Mesenchymal stem cell (in vitro differentiated cells and primary cell): ENCODE results near the gene JAKMIP2.

Source experiments
- DNase-seq: peaks from one replicate; pipeline ENCODE4 v3.0.0-alpha.2; 2013
- H2AFZ ChIP-seq: one replicate; pipeline ENCODE4 v1.6.1; 2013; ENCODE audit warnings: low read depth, mild to moderate bottlenecking, control low read depth, inconsistent platforms, low read length, moderate library complexity
- H2AK5ac ChIP-seq: 2 replicates; pipeline ENCODE4 v1.6.1; 2013; ENCODE audit warnings: low read length, moderate library complexity, mild to moderate bottlenecking, inconsistent platforms; ENCODE audit not compliant: severe bottlenecking
- H2BK120ac ChIP-seq: one replicate; pipeline ENCODE4 v1.6.1; 2013; ENCODE audit warnings: low read depth, mild to moderate bottlenecking, inconsistent platforms, low read length, moderate library complexity
- H2BK12ac ChIP-seq, 2 experiments: one replicate each; pipeline ENCODE4 v1.6.1; 2013; ENCODE audit warnings: inconsistent platforms in 2 of 2, low read length in 2 of 2, mild to moderate bottlenecking in 2 of 2, moderate library complexity in 2 of 2, control low read depth in 1 of 2
- H2BK15ac ChIP-seq: one replicate; pipeline ENCODE4 v1.6.1; 2013; ENCODE audit warnings: mild to moderate bottlenecking, low read depth, inconsistent platforms; ENCODE audit not compliant: poor library complexity, severe bottlenecking
- H2BK5ac ChIP-seq: 2 replicates; pipeline ENCODE4 v1.6.1; 2013; ENCODE audit warnings: low read depth, mild to moderate bottlenecking, low read length, control low read depth, inconsistent platforms; ENCODE audit not compliant: poor library complexity, severe bottlenecking
- H3K14ac ChIP-seq, 2 experiments: one replicate each; pipeline ENCODE4 v1.6.1; 2013; ENCODE audit warnings: inconsistent platforms in 2 of 2, low read length in 2 of 2, control low read depth in 1 of 2, mild to moderate bottlenecking in 1 of 2, moderate library complexity in 1 of 2
- H3K18ac ChIP-seq, 2 experiments: one replicate each; pipeline ENCODE4 v1.6.1; 2013; ENCODE audit warnings: inconsistent platforms in 2 of 2, low read length in 2 of 2, control low read depth in 1 of 2, low read depth in 1 of 2, mild to moderate bottlenecking in 1 of 2
- H3K23ac ChIP-seq, 2 experiments: one replicate each; pipeline ENCODE4 v1.6.1; 2013; ENCODE audit warnings: inconsistent platforms in 2 of 2, low read length in 2 of 2, mild to moderate bottlenecking in 2 of 2, moderate library complexity in 2 of 2, control low read depth in 1 of 2
- H3K27ac ChIP-seq: 2 replicates; pipeline ENCODE4 v1.5.1; 2013; ENCODE audit warnings: mild to moderate bottlenecking, moderate library complexity, low read length, control low read depth, inconsistent platforms; ENCODE audit not compliant: poor library complexity, severe bottlenecking
- H3K27me3 ChIP-seq, 2 experiments: 2 replicates each; pipeline versions ENCODE4 v1.6.1 to v1.7.0; 2013; ENCODE audit warnings: low read length in 2 of 2, mild to moderate bottlenecking in 2 of 2, moderate library complexity in 2 of 2, control low read depth in 1 of 2, inconsistent platforms in 1 of 2; ENCODE audit not compliant: control insufficient read depth in 1 of 2, insufficient read depth in 1 of 2
- H3K36me3 ChIP-seq, 2 experiments: 2 replicates each; pipeline versions ENCODE4 v1.6.1 to v1.7.0; 2013; ENCODE audit warnings: low read length in 2 of 2, control low read depth in 1 of 2, inconsistent platforms in 1 of 2, low read depth in 1 of 2, mild to moderate bottlenecking in 1 of 2; ENCODE audit not compliant: insufficient read depth in 2 of 2, control insufficient read depth in 1 of 2
- H3K4ac ChIP-seq, 2 experiments: one replicate each; pipeline ENCODE4 v1.6.1; 2013; ENCODE audit warnings: inconsistent platforms in 2 of 2, low read length in 2 of 2, mild to moderate bottlenecking in 2 of 2, moderate library complexity in 2 of 2, control low read depth in 1 of 2, low read depth in 1 of 2
- H3K4me1 ChIP-seq: 2 replicates; pipeline ENCODE4 v1.6.1; 2013; ENCODE audit warnings: low read depth, low read length, control low read depth; ENCODE audit not compliant: control insufficient read depth, insufficient read depth
- H3K4me2 ChIP-seq: 2 replicates; pipeline ENCODE4 v1.6.1; 2013; ENCODE audit warnings: low read length, mild to moderate bottlenecking, inconsistent platforms; ENCODE audit not compliant: poor library complexity, severe bottlenecking
- H3K4me3 ChIP-seq, 2 experiments: 2 replicates each; pipeline versions ENCODE4 v1.5.1 to v1.7.0; 2013; ENCODE audit warnings: low read length in 2 of 2, mild to moderate bottlenecking in 2 of 2, control low read depth in 1 of 2, low read depth in 1 of 2; ENCODE audit not compliant: insufficient read depth in 1 of 2
- H3K79me1 ChIP-seq: replicated peaks from 2 replicates; pipeline ENCODE4 v1.6.1; 2013; ENCODE audit warnings: mild to moderate bottlenecking, control low read depth, low read length, inconsistent platforms; ENCODE audit not compliant: poor library complexity, severe bottlenecking
- H3K9ac ChIP-seq: 2 replicates; pipeline ENCODE4 v1.7.0; 2013; ENCODE audit warnings: mild to moderate bottlenecking, low read length, moderate library complexity
- H3K9me3 ChIP-seq: 2 replicates; pipeline ENCODE4 v1.7.0; 2013; ENCODE audit warnings: mild to moderate bottlenecking, low read length; ENCODE audit not compliant: control insufficient read depth
- H4K8ac ChIP-seq: one replicate; pipeline ENCODE4 v1.6.1; 2013; ENCODE audit warnings: inconsistent platforms, mild to moderate bottlenecking, low read length, moderate library complexity
- H4K91ac ChIP-seq: one replicate; pipeline ENCODE4 v1.6.1; 2013; ENCODE audit warnings: mild to moderate bottlenecking, low read length, inconsistent platforms
- WGBS: methylation state at CpG from one replicate; pipeline ENCODE4 v1.1.7; 2013; ENCODE audit warnings: mixed read lengths; 5-methylcytosine and 5-hydroxymethylcytosine counted together

The JAKMIP2 gene

DNA sequence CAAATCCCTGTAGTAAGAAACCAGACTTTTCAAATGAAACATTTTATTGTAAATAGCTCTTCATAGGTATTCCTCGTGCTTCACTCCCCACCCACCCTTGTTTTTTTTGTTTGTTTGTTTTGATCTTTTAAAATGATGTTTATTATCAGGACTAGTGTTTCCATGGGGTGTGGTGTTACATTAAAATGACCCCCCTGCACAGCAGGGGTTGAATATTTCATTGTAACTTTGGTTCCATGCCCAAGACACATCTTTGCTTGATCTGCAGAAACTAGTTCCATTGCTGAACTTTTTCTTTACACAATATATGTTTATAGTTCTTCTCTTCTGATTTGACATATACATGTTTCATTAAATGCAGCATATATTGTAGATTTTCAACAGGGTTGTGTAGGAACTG, 191.4 kb downstream of the JAKMIP2 start:
- no CpG with 5 or more reads among the region's 1 CpG for WGBS
- Histone ChIP-seq H3K18ac (no peak overlapping the region), H4K91ac (no peak overlapping the region), H3K79me1 (no peaks in the 10 kb centered on the region), H3K14ac (no peak overlapping the region), H3K4me2 (no peak overlapping the region), H3K23ac (no peak overlapping the region), H2BK15ac (no peak overlapping the region), H2BK5ac (no peak overlapping the region), H3K4me1 (no peaks in the 10 kb centered on the region), H3K4me3 (no peak overlapping the region), H2BK120ac (no peak overlapping the region), H3K9ac (no peak overlapping the region), H2BK12ac (no peak overlapping the region), H3K4ac (no peak overlapping the region), H3K36me3 (no peaks in the 10 kb centered on the region), H2AFZ (no peak overlapping the region), H2AK5ac (no peak overlapping the region), H3K9me3 (no peaks in the 10 kb centered on the region), H3K27me3 (no peaks in the 10 kb centered on the region), H4K8ac (no peak overlapping the region), H3K27ac (no peak overlapping the region)
- DNase-seq = no peak

DNA sequence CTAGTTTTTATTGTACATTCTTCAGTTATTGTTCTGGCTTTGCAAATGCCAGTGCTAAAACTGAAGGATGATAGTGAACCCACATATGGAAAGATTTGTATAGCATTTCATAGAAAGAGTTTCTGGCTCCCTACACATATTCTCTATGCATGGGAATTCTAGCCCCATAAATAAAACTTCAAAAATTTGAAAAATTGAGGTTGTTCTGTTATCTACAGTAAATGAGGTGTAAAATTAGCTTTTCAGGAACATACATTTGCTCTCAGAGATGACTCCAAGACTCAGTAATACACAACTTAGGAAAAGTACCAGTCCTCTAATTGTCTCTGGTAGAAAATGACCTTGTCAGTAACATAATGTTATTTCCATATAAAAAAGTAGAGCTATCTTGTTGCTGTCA, 192.4 kb downstream of the JAKMIP2 start:
- Histone ChIP-seq H3K4me2 (no peak overlapping the region), H3K4me3 (no peak overlapping the region), H3K9ac (no peak overlapping the region), H2BK5ac (no peak overlapping the region), H3K27me3 (no peaks in the 10 kb centered on the region), H3K27ac (no peak overlapping the region), H2AFZ (no peak overlapping the region), H3K4ac (no peak overlapping the region), H3K18ac (no peak overlapping the region), H3K4me1 (no peaks in the 10 kb centered on the region), H3K23ac (no peak overlapping the region), H2BK12ac (no peak overlapping the region), H4K8ac (no peak overlapping the region), H2BK120ac (no peak overlapping the region), H3K79me1 (no peaks in the 10 kb centered on the region), H3K36me3 (no peaks in the 10 kb centered on the region), H4K91ac (no peak overlapping the region), H3K9me3 (no peaks in the 10 kb centered on the region), H2AK5ac (no peak overlapping the region), H2BK15ac (no peak overlapping the region), H3K14ac (no peak overlapping the region)
- DNase-seq = no peak

GRCh38 chr5:147586832-147587231, 195.7 kb downstream of the JAKMIP2 start:
- H2BK12ac ChIP-seq = no peak overlapping the region
- no peaks in the 10 kb centered on the region for H3K9me3 ChIP-seq
- H3K14ac ChIP-seq = no peak overlapping the region
- no peak overlapping the region for H3K9ac ChIP-seq
- H3K27me3 ChIP-seq = no peaks in the 10 kb centered on the region
- H4K91ac ChIP-seq = no peak overlapping the region
- H3K4me3 ChIP-seq = no peak overlapping the region
- no peak overlapping the region for H3K23ac ChIP-seq
- no peaks in the 10 kb centered on the region for H3K79me1 ChIP-seq
- DNase-seq = no peak
- no peak overlapping the region for H2AK5ac ChIP-seq
- H3K4me2 ChIP-seq = no peak overlapping the region
- no peak overlapping the region for H2BK15ac ChIP-seq
- no peak overlapping the region for H2BK5ac ChIP-seq
- H2AFZ ChIP-seq = no peak overlapping the region
- no peak overlapping the region for H3K27ac ChIP-seq
- no peaks in the 10 kb centered on the region for H3K36me3 ChIP-seq
- H3K18ac ChIP-seq = no peak overlapping the region
- no peak overlapping the region for H2BK120ac ChIP-seq
- no peak overlapping the region for H4K8ac ChIP-seq
- H3K4ac ChIP-seq = no peak overlapping the region
- WGBS = 100% methylated on average over 1 of the region's 1 CpG
- no peaks in the 10 kb centered on the region for H3K4me1 ChIP-seq

GRCh38 chr5:147586221-147586620, 196.3 kb downstream of the JAKMIP2 start:
- H3K23ac ChIP-seq = no peak overlapping the region
- DNase-seq = no peak
- H2BK120ac ChIP-seq = no peak overlapping the region
- H4K91ac ChIP-seq = no peak overlapping the region
- no CpG with 5 or more reads among the region's 4 CpGs for WGBS
- H3K27ac ChIP-seq = no peak overlapping the region
- no peaks in the 10 kb centered on the region for H3K79me1 ChIP-seq
- no peak overlapping the region for H3K4ac ChIP-seq
- no peak overlapping the region for H4K8ac ChIP-seq
- no peak overlapping the region for H3K4me2 ChIP-seq
- H3K18ac ChIP-seq = no peak overlapping the region
- no peak overlapping the region for H2AFZ ChIP-seq
- no peak overlapping the region for H3K4me3 ChIP-seq
- no peaks in the 10 kb centered on the region for H3K36me3 ChIP-seq
- peaks cover 2% of the 10 kb centered on the region for H3K9me3 ChIP-seq
- no peak overlapping the region for H3K9ac ChIP-seq
- H3K27me3 ChIP-seq = peaks cover 0 to 3% of the 10 kb centered on the region in 2 experiments
- H2AK5ac ChIP-seq = no peak overlapping the region
- H2BK5ac ChIP-seq = no peak overlapping the region
- no peaks in the 10 kb centered on the region for H3K4me1 ChIP-seq
- no peak overlapping the region for H2BK12ac ChIP-seq
- H3K14ac ChIP-seq = no peak overlapping the region
- no peak overlapping the region for H2BK15ac ChIP-seq
